Naive thymus-derived CD4-positive, alpha-beta T cell (primary cell): Measurements from ENCODE around the gene NIPA2. TPM values are rescaled to one million over a fixed set of nuclear protein-coding genes. Genes with fewer than 3 reads are reported as not detected.

Experiments
- ATAC-seq: fragments of 150-1000 bp; cut with Tn5 transposase; 2 replicates; pipeline ENCODE4 v1.10.0; 2021; ENCODE audit warnings: mild to moderate bottlenecking, moderate library complexity
- CTCF ChIA-PET: fragments of 350-600 bp; sonication (Branson Sonifier 250); formaldehyde crosslinking; loops from one replicate; lab custom pipeline; 2021; ENCODE audit warnings: antibody characterized with exemption; lab: Charles Lee
- POLR2A ChIA-PET: fragments of 350-600 bp; sonication (Branson Sonifier 250); formaldehyde crosslinking; loops from one replicate; lab custom pipeline; 2021; ENCODE audit warnings: antibody characterized with exemption, inconsistent platforms; lab: Charles Lee
- DNase-seq, 9 donors: peaks; one replicate each; pipeline versions ENCODE4 v3.0.0 to v3.0.0-alpha.2; 2020 to 2022; ENCODE audit warnings: mixed read lengths in 1 of 9
- H3K27ac ChIP-seq: one replicate; pipeline ENCODE4 v1.7.0; 2013; ENCODE audit warnings: mild to moderate bottlenecking, low read depth, low read length, moderate library complexity
- H3K27me3 ChIP-seq, 2 donors: one replicate each; pipeline ENCODE4 v1.7.0; 2013; ENCODE audit warnings: low read length in 2 of 2, mild to moderate bottlenecking in 2 of 2, moderate library complexity in 2 of 2; ENCODE audit not compliant: control insufficient read depth in 2 of 2, insufficient read depth in 2 of 2
- H3K36me3 ChIP-seq, 3 experiments: 1 replicate in 2 of 3; 2 replicates in 1 of 3; pipeline ENCODE4 v1.7.0; 2013; ENCODE audit warnings: low read length in 3 of 3, mild to moderate bottlenecking in 3 of 3, moderate library complexity in 1 of 3; ENCODE audit not compliant: insufficient read depth in 3 of 3, control insufficient read depth in 2 of 3
- H3K4me1 ChIP-seq, 2 donors: one replicate each; pipeline ENCODE4 v1.7.0; 2013; ENCODE audit warnings: low read length in 2 of 2, mild to moderate bottlenecking in 2 of 2, moderate library complexity in 1 of 2; ENCODE audit not compliant: control insufficient read depth in 2 of 2, insufficient read depth in 2 of 2
- H3K4me3 ChIP-seq: 2 replicates; pipeline ENCODE4 v1.7.0; 2013; ENCODE audit warnings: mild to moderate bottlenecking, low read length
- H3K9me3 ChIP-seq, 3 experiments: 1 replicate in 2 of 3; 2 replicates in 1 of 3; pipeline ENCODE4 v1.7.0; 2013; ENCODE audit warnings: low read length in 3 of 3; ENCODE audit not compliant: control insufficient read depth in 2 of 3
- H3K27ac Mint-ChIP-seq, 9 donors: one replicate each; pipeline ENCODE4 v1.8.0; 2020 to 2022; ENCODE audit warnings: mixed read lengths in 9 of 9, mild to moderate bottlenecking in 8 of 9, moderate library complexity in 5 of 9, inconsistent platforms in 2 of 9
- H3K27me3 Mint-ChIP-seq, 5 donors: one replicate each; pipeline ENCODE4 v1.8.0; 2021 to 2022; ENCODE audit warnings: mixed read lengths in 5 of 5, mild to moderate bottlenecking in 1 of 5
- H3K36me3 Mint-ChIP-seq, 5 donors: one replicate each; pipeline ENCODE4 v1.8.0; 2020 to 2022; ENCODE audit warnings: mixed read lengths in 5 of 5, mild to moderate bottlenecking in 3 of 5, inconsistent platforms in 1 of 5
- H3K4me1 Mint-ChIP-seq, 7 donors: one replicate each; pipeline ENCODE4 v1.8.0; 2020 to 2022; ENCODE audit warnings: mixed read lengths in 7 of 7, mild to moderate bottlenecking in 3 of 7, inconsistent platforms in 1 of 7
- H3K4me3 Mint-ChIP-seq, 10 donors: one replicate each; pipeline ENCODE4 v1.8.0; 2020 to 2022; ENCODE audit warnings: mild to moderate bottlenecking in 10 of 10, mixed read lengths in 10 of 10, moderate library complexity in 6 of 10, inconsistent platforms in 2 of 10
- H3K9me3 Mint-ChIP-seq, 11 donors: one replicate each; pipeline ENCODE4 v1.8.0; 2020 to 2022; ENCODE audit warnings: mixed read lengths in 11 of 11, mild to moderate bottlenecking in 4 of 11, inconsistent platforms in 1 of 11, moderate library complexity in 1 of 11
- intact Hi-C, 2 donors: fragments of 100-400 bp; cut with micrococcal nuclease; formaldehyde crosslinking; loops; one replicate each; pipeline ENCODE4 v1.15.1; 2023
- polyA plus RNA-seq, 2 donors: library from polyadenylated mRNA; unstranded; fragments of 300-500 nt; fragmentation: Illumina TruSeq; gene quantifications; one replicate each; pipeline ENCODE4 v1.2.3, GENCODE V29; 2021
- total RNA-seq, 6 experiments: library from RNA in 5 of 6; stranded (reverse) in 5 of 6; gene quantifications; 1 replicate in 5 of 6; 2 replicates in 1 of 6; pipeline ENCODE4 v1.2.3 and lab custom pipeline; 2021 to 2026

Gene NIPA2
- total and polyA plus RNA-seq, 7 experiments from 2014 or later = 28.7 to 42.0 (median 37.0) TPM

- H3K9me3 ChIP-seq = no peaks in the 10 kb centered on the region
- no peak overlapping the region for H3K27ac ChIP-seq
- no peaks in the 10 kb centered on the region for H3K27me3 Mint-ChIP-seq
- no peaks in the 10 kb centered on the region for H3K36me3 Mint-ChIP-seq
- no peaks in the 10 kb centered on the region for H3K4me1 ChIP-seq
- H3K27me3 ChIP-seq = no peaks in the 10 kb centered on the region
- POLR2A ChIA-PET = no interaction called here
- H3K4me3 Mint-ChIP-seq = no peak overlapping the region
- CTCF ChIA-PET = no interaction called here
- H3K9me3 Mint-ChIP-seq = no peaks in the 10 kb centered on the region
- H3K36me3 ChIP-seq = no peaks in the 10 kb centered on the region
- ATAC-seq (no peak), DNase-seq (no peak)
- H3K4me3 ChIP-seq = no peak overlapping the region
- intact Hi-C loops = no loop called here
- no peak overlapping the region for H3K27ac Mint-ChIP-seq
- H3K4me1 Mint-ChIP-seq = peaks cover 0 to 6% (median 0%) of the 10 kb centered on the region in 7 donors
Observed at GRCh38 chr15:22891426-22892210, 53.2 kb downstream of the NIPA2 start.

- ChIA-PET POLR2A (interaction anchor here (0.5 kb wide), 1 partner anchor 38 kb away, joined by 3 read pairs; no protein-coding TSS in a partner anchor), CTCF (no interaction called here)
- Mint-ChIP-seq H3K4me3 (no peak overlapping the region), H3K9me3 (peaks cover 0 to 2% (median 0%) of the 10 kb centered on the region in 11 donors), H3K4me1 (peaks cover 0 to 6% (median 0%) of the 10 kb centered on the region in 7 donors), H3K36me3 (no peaks in the 10 kb centered on the region), H3K27ac (no peak overlapping the region), H3K27me3 (no peaks in the 10 kb centered on the region)
- Histone ChIP-seq H3K9me3 (no peaks in the 10 kb centered on the region), H3K27me3 (no peaks in the 10 kb centered on the region), H3K27ac (no peak overlapping the region), H3K4me1 (no peaks in the 10 kb centered on the region), H3K36me3 (no peaks in the 10 kb centered on the region), H3K4me3 (no peak overlapping the region)
- DNase-seq (no peak), ATAC-seq (no peak)
- intact Hi-C loops = no loop called here
Observed at GRCh38 chr15:22892333-22892732, 53.9 kb downstream of the NIPA2 start.

- Mint-ChIP-seq H3K4me1 (peaks cover 0 to 6% (median 0%) of the 10 kb centered on the region in 7 donors), H3K27ac (no peak overlapping the region), H3K27me3 (no peaks in the 10 kb centered on the region), H3K36me3 (peaks cover 0 to 3% (median 0%) of the 10 kb centered on the region in 5 donors), H3K4me3 (no peak overlapping the region), H3K9me3 (peaks cover 0 to 2% (median 0%) of the 10 kb centered on the region in 11 donors)
- ATAC-seq (no peak), DNase-seq (no peak)
- no peaks in the 10 kb centered on the region for H3K36me3 ChIP-seq
- intact Hi-C loops = no loop called here
- no peaks in the 10 kb centered on the region for H3K9me3 ChIP-seq
- ChIA-PET CTCF (no interaction called here), POLR2A (no interaction called here)
- no peak overlapping the region for H3K4me3 ChIP-seq
- H3K27me3 ChIP-seq = no peaks in the 10 kb centered on the region
- H3K27ac ChIP-seq = no peak overlapping the region
- no peaks in the 10 kb centered on the region for H3K4me1 ChIP-seq
Observed at GRCh38 chr15:22893081-22893480, 54.6 kb downstream of the NIPA2 start.

- peaks cover 0 to 6% (median 0%) of the 10 kb centered on the region in 7 donors for H3K4me1 Mint-ChIP-seq
- Histone ChIP-seq H3K9me3 (no peaks in the 10 kb centered on the region), H3K27ac (no peak overlapping the region), H3K36me3 (no peaks in the 10 kb centered on the region), H3K27me3 (no peaks in the 10 kb centered on the region), H3K4me1 (no peaks in the 10 kb centered on the region), H3K4me3 (no peak overlapping the region)
- H3K36me3 Mint-ChIP-seq = peaks cover 0 to 3% (median 0%) of the 10 kb centered on the region in 5 donors
- no peak overlapping the region for H3K4me3 Mint-ChIP-seq
- peaks cover 0 to 2% (median 0%) of the 10 kb centered on the region in 11 donors for H3K9me3 Mint-ChIP-seq
- no peak overlapping the region for H3K27ac Mint-ChIP-seq
- POLR2A ChIA-PET = no interaction called here
- intact Hi-C loops = no loop called here
- no peaks in the 10 kb centered on the region for H3K27me3 Mint-ChIP-seq
- DNase-seq = no peak
- no peak for ATAC-seq
- CTCF ChIA-PET = no interaction called here
Observed at GRCh38 chr15:22893881-22894280, 55.4 kb downstream of the NIPA2 start.

GRCh38 chr15:22895465-22896190, 57.2 kb downstream of the NIPA2 start:
- peaks cover 0 to 2% (median 0%) of the 10 kb centered on the region in 11 donors for H3K9me3 Mint-ChIP-seq
- H3K4me1 Mint-ChIP-seq = peaks cover 0 to 8% (median 0%) of the 10 kb centered on the region in 7 donors
- Histone ChIP-seq H3K27ac (no peak overlapping the region), H3K27me3 (no peaks in the 10 kb centered on the region), H3K9me3 (no peaks in the 10 kb centered on the region), H3K4me1 (no peaks in the 10 kb centered on the region), H3K4me3 (no peak overlapping the region), H3K36me3 (no peaks in the 10 kb centered on the region)
- H3K4me3 Mint-ChIP-seq = no peak overlapping the region
- ChIA-PET CTCF (no interaction called here), POLR2A (no interaction called here)
- DNase-seq (no peak), ATAC-seq (no peak)
- peak overlapping the region in 1 of 9 donors; percentile 30 for H3K27ac Mint-ChIP-seq
- H3K27me3 Mint-ChIP-seq = no peaks in the 10 kb centered on the region
- intact Hi-C loops = no loop called here
- peaks cover 0 to 7% (median 3%) of the 10 kb centered on the region in 5 donors for H3K36me3 Mint-ChIP-seq

- no peaks in the 10 kb centered on the region for H3K27me3 Mint-ChIP-seq
- peaks cover 0 to 7% (median 3%) of the 10 kb centered on the region in 5 donors for H3K36me3 Mint-ChIP-seq
- Histone ChIP-seq H3K27ac (no peak overlapping the region), H3K27me3 (no peaks in the 10 kb centered on the region), H3K9me3 (no peaks in the 10 kb centered on the region), H3K4me1 (no peaks in the 10 kb centered on the region), H3K4me3 (no peak overlapping the region), H3K36me3 (no peaks in the 10 kb centered on the region)
- POLR2A ChIA-PET = no interaction called here
- CTCF ChIA-PET = no interaction called here
- DNase-seq = no peak
- ATAC-seq = no peak
- H3K9me3 Mint-ChIP-seq = peaks cover 0 to 2% (median 0%) of the 10 kb centered on the region in 11 donors
- intact Hi-C loops = no loop called here
- peaks cover 0 to 3% (median 0%) of the 10 kb centered on the region in 7 donors for H3K4me1 Mint-ChIP-seq
- H3K27ac Mint-ChIP-seq = no peak overlapping the region
- no peak overlapping the region for H3K4me3 Mint-ChIP-seq
Observed at GRCh38 chr15:22902046-22902445, 63.6 kb downstream of the NIPA2 start.
